CD4-positive, alpha-beta T cell treated with Interleukin-1 beta for 1 hour (primary cell): ENCODE measurements around the gene PRKCQ.

ENCODE experiments used
- DNase-seq, 2 donors: peaks; one replicate each; pipeline ENCODE4 v3.0.0-alpha.2; 2020 to 2022

The PRKCQ gene

GRCh38 chr10:6565588-6565987, 14.5 kb downstream of the PRKCQ start:
- DNase-seq: no peak

GRCh38 chr10:6564367-6564766, 15.7 kb downstream of the PRKCQ start:
- DNase-seq: no peak

- no peak for DNase-seq
These were observed 16.3 kb downstream of the PRKCQ start for GRCh38 chr10:6563731-6564130.

GRCh38 chr10:6563075-6563474, 17.0 kb downstream of the PRKCQ start:
- DNase-seq: peak in 1 of 2 donors; percentile 35

- DNase-seq: no peak
These were observed 17.9 kb downstream of the PRKCQ start for GRCh38 chr10:6562221-6562620.

- no peak for DNase-seq
These were observed 18.5 kb downstream of the PRKCQ start for GRCh38 chr10:6561552-6561951.

- peak in 1 of 2 donors; percentile 35 for DNase-seq
These were observed 21.2 kb downstream of the PRKCQ start for GRCh38 chr10:6558759-6559461.

- DNase-seq: peak in 1 of 2 donors; percentile 55
These were observed 21.8 kb downstream of the PRKCQ start for GRCh38 chr10:6558272-6558671.

GRCh38 chr10:6553937-6554336, 26.1 kb downstream of the PRKCQ start:
- DNase-seq: no peak

- peak; percentile 44 to 71 for DNase-seq
These were observed 36.6 kb downstream of the PRKCQ start for GRCh38 chr10:6543431-6544005.

- peak; percentile 50 to 67 for DNase-seq
These were observed 37.1 kb downstream of the PRKCQ start for GRCh38 chr10:6542999-6543430.

- DNase-seq: no peak
These were observed 40.2 kb downstream of the PRKCQ start for GRCh38 chr10:6539833-6540232.

GRCh38 chr10:6537770-6538169, 42.3 kb downstream of the PRKCQ start:
- DNase-seq: peak in 1 of 2 donors; percentile 23

- no peak for DNase-seq
These were observed 44.0 kb downstream of the PRKCQ start for GRCh38 chr10:6536102-6536501.

GRCh38 chr10:6535156-6535764, 44.8 kb downstream of the PRKCQ start:
- no peak for DNase-seq

GRCh38 chr10:6532321-6532720, 47.8 kb downstream of the PRKCQ start:
- DNase-seq: no peak

GRCh38 chr10:6530966-6531365, 49.1 kb downstream of the PRKCQ start:
- DNase-seq: no peak

- peak; percentile 77 to 82 for DNase-seq
These were observed 49.8 kb downstream of the PRKCQ start for GRCh38 chr10:6530211-6530840.

GRCh38 chr10:6528198-6528950, 51.7 kb downstream of the PRKCQ start:
- DNase-seq: no peak

- no peak for DNase-seq
These were observed 54.4 kb downstream of the PRKCQ start for GRCh38 chr10:6525599-6526165.

- no peak for DNase-seq
These were observed 57.8 kb downstream of the PRKCQ start for GRCh38 chr10:6522230-6522629.

GRCh38 chr10:6520138-6520537, 59.9 kb downstream of the PRKCQ start:
- no peak for DNase-seq
